NCI-H146 treated with DMSO at 0.1 percent for 48 hours (cell line): Measurements from ENCODE around the gene DZIP1L.

Experiments
- DNase-seq: peaks from one replicate; lab custom pipeline; 2025; ENCODE audit not compliant: unreplicated experiment; lab: John Stamatoyannopoulos, UW

The DZIP1L gene

GRCh38 chr3:138038725-138039462 is 76.5 kb downstream of the DZIP1L start:
- no peak for DNase-seq

DNA sequence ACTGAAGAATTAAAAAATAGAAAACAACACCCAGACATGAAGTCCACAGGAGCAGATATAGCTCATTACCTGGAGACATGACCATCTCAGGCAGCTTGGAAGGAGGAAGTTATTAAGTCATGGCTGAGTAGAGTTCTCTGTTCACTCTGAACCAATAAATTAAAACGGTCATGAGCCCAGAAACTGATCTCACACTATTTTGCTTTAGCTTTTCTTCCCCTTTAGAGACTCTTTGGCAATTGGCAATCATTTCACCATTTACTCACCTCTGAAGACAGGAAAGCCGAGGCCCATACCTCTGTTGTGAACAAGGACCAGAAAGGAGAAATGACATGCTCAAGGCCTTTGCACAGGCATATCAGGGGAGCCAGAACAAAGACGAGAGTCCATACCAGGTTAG is 78.8 kb downstream of the DZIP1L start:
- no peak for DNase-seq

GRCh38 chr3:138034918-138035317 is 80.5 kb downstream of the DZIP1L start:
- DNase-seq, result no peak

DNA sequence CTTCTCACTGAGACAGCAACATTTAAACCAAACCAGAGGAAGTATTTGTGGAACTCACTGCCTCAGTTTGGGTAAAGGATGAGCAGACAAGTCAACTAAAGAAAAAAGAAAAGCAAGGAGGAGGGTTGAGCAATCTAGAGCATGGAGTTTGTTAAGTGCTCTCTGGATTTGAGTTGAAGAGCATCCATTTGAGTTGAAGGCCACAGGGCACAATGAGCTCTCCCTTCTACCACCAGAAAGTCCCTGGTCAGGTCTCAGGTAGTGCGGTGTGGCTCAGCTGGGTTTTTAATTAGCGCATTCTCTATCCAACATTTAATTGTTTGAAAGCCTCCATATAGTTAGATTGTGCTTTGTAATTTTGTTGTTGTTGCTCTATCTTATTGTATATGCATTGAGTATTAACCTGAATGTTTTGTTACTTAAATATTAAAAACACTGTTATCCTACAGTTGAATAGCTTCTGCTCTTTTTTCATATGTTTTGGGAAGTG is 82.2 kb downstream of the DZIP1L start:
- no peak for DNase-seq

DNA sequence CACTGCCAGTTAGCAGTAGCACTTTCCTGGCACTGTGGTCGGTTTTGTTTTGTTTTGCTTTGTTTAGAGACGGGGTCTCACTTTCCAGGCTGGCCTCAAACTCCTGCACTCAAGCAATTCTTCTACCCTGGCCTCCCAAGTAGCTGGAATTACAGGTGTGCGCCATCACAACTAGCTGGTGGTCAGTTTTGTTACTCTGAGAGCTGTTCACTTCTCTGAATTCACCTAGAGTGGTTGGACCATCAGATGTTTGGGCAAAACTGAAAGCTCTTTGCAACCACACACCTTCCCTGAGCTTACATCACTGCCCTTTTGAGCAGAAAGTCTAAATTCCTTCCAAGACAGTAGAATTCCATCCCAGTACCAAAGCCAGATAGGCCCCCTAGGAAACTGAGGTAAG is 82.8 kb downstream of the DZIP1L start:
- no peak for DNase-seq

GRCh38 chr3:138031536-138031935 is 83.9 kb downstream of the DZIP1L start:
- no peak for DNase-seq

DNA sequence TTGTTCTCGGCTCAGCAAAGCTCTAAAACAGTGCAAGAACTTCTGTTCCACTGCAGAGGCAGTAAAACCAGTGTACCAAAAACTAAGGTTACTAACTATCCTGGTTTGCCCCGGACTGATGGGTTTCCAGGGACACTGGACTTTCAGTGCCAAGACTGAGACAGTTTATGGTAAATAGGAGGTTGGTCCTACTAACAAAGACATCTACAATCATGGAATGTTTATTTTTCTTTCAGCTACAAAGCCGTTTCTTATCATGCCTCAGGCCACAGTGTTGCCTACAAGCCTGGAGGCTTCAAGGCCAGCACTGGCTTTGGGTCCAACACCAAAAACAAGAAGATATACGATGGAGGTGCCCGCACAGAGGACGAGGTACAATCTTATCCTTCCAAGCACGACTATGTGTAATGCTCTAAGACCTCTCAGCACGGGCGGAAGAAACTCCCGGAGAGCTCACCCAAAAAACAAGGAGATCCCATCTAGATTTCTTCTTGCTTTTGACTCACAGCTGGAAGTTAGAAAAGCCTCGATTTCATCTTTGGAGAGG is 84.6 kb downstream of the DZIP1L start:
- DNase-seq, result no peak

GRCh38 chr3:138027821-138028220 is 87.6 kb downstream of the DZIP1L start:
- DNase-seq, result no peak

GRCh38 chr3:138025553-138025952 is 89.9 kb downstream of the DZIP1L start:
- DNase-seq, result no peak

- no peak for DNase-seq
Measured at GRCh38 chr3:138023754-138024153, 91.7 kb downstream of the DZIP1L start.

- DNase-seq, result peak; percentile 98
Measured at GRCh38 chr3:138019281-138020069, 95.9 kb downstream of the DZIP1L start.

- DNase-seq, result no peak
Measured at GRCh38 chr3:138016065-138016464, 99.3 kb downstream of the DZIP1L start.

- no peak for DNase-seq
Measured at GRCh38 chr3:138012526-138012925, 102.9 kb downstream of the DZIP1L start.
